ENCODE measurements around the gene GSC. TPM values are rescaled to one million over a fixed set of nuclear protein-coding genes. Genes with fewer than 3 reads are reported as not detected.
"Not testable (repeated sequence)": the region's sequence is repeated elsewhere in the genome, so short reads cannot be mapped to it uniquely, and the experiment has no call there.

GSC gene
- total RNA-seq, 1 donor from 2014 or later, result 1.1 TPM

DNA sequence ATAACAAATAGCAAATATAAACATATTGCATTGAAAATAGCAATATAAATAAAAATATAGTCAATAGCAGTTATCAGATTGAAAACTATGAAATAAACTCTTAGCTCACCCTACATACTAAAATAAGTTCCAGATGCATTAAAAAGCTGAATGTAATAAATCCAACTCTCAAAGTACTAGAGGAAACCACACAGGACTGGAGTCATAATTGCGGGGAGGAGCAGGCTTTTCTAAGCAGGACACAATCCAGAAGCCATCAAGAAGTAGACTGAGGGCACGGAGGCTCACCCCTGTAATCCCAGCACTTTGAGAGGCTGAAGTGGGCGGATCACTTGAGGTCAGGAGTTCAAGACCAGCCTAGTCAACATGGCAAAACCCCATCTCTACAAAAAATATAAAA lies 22.2 kb downstream of the GSC start:
- no peak for TF ChIP-seq EZH2 (IDR thresholded peaks at IDR 0.05)
- TF ChIP-seq, protein P1, sequence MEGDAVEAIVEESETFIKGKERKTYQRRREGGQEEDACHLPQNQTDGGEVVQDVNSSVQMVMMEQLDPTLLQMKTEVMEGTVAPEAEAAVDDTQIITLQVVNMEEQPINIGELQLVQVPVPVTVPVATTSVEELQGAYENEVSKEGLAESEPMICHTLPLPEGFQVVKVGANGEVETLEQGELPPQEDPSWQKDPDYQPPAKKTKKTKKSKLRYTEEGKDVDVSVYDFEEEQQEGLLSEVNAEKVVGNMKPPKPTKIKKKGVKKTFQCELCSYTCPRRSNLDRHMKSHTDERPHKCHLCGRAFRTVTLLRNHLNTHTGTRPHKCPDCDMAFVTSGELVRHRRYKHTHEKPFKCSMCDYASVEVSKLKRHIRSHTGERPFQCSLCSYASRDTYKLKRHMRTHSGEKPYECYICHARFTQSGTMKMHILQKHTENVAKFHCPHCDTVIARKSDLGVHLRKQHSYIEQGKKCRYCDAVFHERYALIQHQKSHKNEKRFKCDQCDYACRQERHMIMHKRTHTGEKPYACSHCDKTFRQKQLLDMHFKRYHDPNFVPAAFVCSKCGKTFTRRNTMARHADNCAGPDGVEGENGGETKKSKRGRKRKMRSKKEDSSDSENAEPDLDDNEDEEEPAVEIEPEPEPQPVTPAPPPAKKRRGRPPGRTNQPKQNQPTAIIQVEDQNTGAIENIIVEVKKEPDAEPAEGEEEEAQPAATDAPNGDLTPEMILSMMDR (IDR thresholded peaks at IDR 0.05), result no peak
- TF ChIP-seq EZH2phosphoT487 (IDR thresholded peaks at IDR 0.05), result no peak
- no peaks in the 10 kb centered on the region for H3K36me3 ChIP-seq
- H3K36me3 Mint-ChIP-seq, result no peaks in the 10 kb centered on the region
- peaks cover 28% of the 10 kb centered on the region for H3F3A ChIP-seq (ENCODE audit: low read depth)
- H3K4me3 Mint-ChIP-seq, result no peak overlapping the region
- no peak overlapping the region for H3K4me3 ChIP-seq
- no peak for DNase-seq (ENCODE audit: low spot score)
- H3K4me1 ChIP-seq, result peaks cover 35% of the 10 kb centered on the region
- peaks cover 6% of the 10 kb centered on the region for H3K27me3 Mint-ChIP-seq (ENCODE audit: insufficient read depth, low read depth)
- H3K27ac ChIP-seq, result no peak overlapping the region
- no peak overlapping the region for H3K9ac ChIP-seq
- no peaks in the 10 kb centered on the region for H4K20me1 ChIP-seq (ENCODE audit: low read depth)
- no peak overlapping the region for H2AFZ ChIP-seq (replicated peaks)
- no peak overlapping the region for H3K27ac Mint-ChIP-seq
- H3K4me1 Mint-ChIP-seq, result peaks cover 6% of the 10 kb centered on the region
- H3K9me3 Mint-ChIP-seq, result no peaks in the 10 kb centered on the region
- no peaks in the 10 kb centered on the region for H3K27me3 ChIP-seq
- H3K79me2 ChIP-seq (ENCODE audit: low read depth), result no peaks in the 10 kb centered on the region
- no peaks in the 10 kb centered on the region for H3K9me3 ChIP-seq (ENCODE audit: low read depth)
- no peak overlapping the region for H3K4me2 ChIP-seq

DNA sequence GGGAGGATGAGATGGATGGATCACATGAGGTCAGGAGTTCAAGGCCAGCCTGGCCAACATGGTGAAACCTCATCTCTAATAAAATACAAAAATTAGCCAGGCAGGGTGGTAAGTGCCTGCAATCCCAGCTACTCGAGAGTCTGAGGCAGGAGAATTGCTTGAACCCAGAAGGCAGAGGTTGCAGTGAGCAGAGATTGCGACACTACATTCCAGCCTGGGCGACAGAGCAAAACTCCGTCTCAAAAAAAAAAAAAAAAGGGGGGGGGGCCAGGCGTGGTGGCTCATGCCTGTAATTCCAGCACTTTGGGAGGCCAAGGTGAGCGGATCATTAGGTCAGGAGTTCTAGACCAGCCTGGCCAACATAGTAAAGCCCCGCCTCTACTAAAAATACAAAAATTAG lies 22.8 kb downstream of the GSC start:
- H2AFZ ChIP-seq (replicated peaks); H3K4me2 ChIP-seq; H3K36me3 ChIP-seq; H3K27ac Mint-ChIP-seq; H3K9me3 ChIP-seq (ENCODE audit: low read depth); H3K9me3 Mint-ChIP-seq; H4K20me1 ChIP-seq (ENCODE audit: low read depth); H3K27me3 Mint-ChIP-seq (ENCODE audit: insufficient read depth, low read depth); DNase-seq (ENCODE audit: low spot score); H3K9ac ChIP-seq; H3K79me2 ChIP-seq (ENCODE audit: low read depth); H3K27ac ChIP-seq; H3K36me3 Mint-ChIP-seq; H3K4me3 ChIP-seq; H3K4me3 Mint-ChIP-seq; H3K4me1 Mint-ChIP-seq; H3K27me3 ChIP-seq: not testable (repeated sequence)
- Histone ChIP-seq H3K4me1 (peaks cover 31% of the 10 kb centered on the region), H3F3A (ENCODE audit: low read depth) (peaks cover 25% of the 10 kb centered on the region)

DNA sequence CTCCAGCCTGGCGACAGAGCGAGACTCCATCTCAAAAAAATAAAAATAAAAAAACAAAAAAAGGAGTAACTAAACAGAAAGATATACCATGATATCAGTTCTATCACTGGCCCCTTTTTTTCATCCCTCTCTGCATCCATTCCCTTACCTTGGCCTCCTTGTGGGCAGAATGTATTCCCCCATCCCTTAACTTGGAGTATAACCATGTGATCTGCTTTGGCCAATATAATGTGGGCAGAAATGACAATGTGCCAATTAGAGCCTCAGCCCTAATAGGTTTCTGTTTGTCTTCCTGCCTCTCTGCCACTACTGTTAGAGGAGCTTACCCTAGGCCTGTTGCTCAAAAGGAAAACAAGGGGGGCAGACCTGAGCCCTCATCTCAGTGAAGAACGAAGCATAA lies 23.8 kb downstream of the GSC start:
- Mint-ChIP-seq H3K27ac (no peak overlapping the region), H3K36me3 (no peaks in the 10 kb centered on the region), H3K9me3 (no peaks in the 10 kb centered on the region), H3K27me3 (ENCODE audit: insufficient read depth, low read depth) (peaks cover 8% of the 10 kb centered on the region), H3K4me1 (peaks cover 3% of the 10 kb centered on the region), H3K4me3 (no peak overlapping the region)
- H3K79me2 ChIP-seq (ENCODE audit: low read depth), result no peaks in the 10 kb centered on the region
- no peaks in the 10 kb centered on the region for H3K27me3 ChIP-seq
- no peak overlapping the region for H3K9ac ChIP-seq
- no peaks in the 10 kb centered on the region for H4K20me1 ChIP-seq (ENCODE audit: low read depth)
- H3K4me1 ChIP-seq, result peaks cover 26% of the 10 kb centered on the region
- H3K9me3 ChIP-seq (ENCODE audit: low read depth), result no peaks in the 10 kb centered on the region
- H3K4me3 ChIP-seq, result no peak overlapping the region
- TF ChIP-seq EZH2 (IDR thresholded peaks at IDR 0.05), result no peak
- TF ChIP-seq, protein P1 (IDR thresholded peaks at IDR 0.05), result no peak
- TF ChIP-seq EZH2phosphoT487 (IDR thresholded peaks at IDR 0.05), result no peak
- no peak overlapping the region for H3K27ac ChIP-seq
- H3K36me3 ChIP-seq, result no peaks in the 10 kb centered on the region
- no peak overlapping the region for H3K4me2 ChIP-seq
- peaks cover 25% of the 10 kb centered on the region for H3F3A ChIP-seq (ENCODE audit: low read depth)
- no peak for DNase-seq (ENCODE audit: low spot score)
- H2AFZ ChIP-seq (replicated peaks), result no peak overlapping the region

DNA sequence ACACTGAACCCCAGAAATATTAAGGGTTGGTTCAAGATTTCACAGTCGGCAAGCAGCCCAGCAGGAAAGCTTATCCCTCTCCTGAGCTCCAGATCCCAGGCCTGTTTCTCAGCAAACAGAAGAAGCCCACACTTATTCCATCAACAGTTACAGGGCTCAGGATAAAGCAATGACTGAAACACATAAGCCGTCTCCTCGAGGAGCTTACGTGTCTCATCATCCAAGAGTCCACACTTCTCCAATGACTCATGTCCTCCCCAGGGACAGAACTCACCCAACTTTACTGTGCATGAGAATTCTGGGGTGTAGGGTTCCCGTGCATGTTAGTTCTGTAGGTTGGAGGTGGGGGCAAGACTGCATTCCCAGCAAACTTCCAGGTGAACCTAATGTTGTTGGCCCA lies 31.2 kb downstream of the GSC start:
- H3K9me3 ChIP-seq (ENCODE audit: low read depth), result no peaks in the 10 kb centered on the region
- H3K79me2 ChIP-seq (ENCODE audit: low read depth), result no peaks in the 10 kb centered on the region
- H3F3A ChIP-seq (ENCODE audit: low read depth), result no peaks in the 10 kb centered on the region
- H3K27me3 Mint-ChIP-seq (ENCODE audit: insufficient read depth, low read depth), result peaks cover 10% of the 10 kb centered on the region
- no peaks in the 10 kb centered on the region for H4K20me1 ChIP-seq (ENCODE audit: low read depth)
- no peaks in the 10 kb centered on the region for H3K27me3 ChIP-seq
- no peak overlapping the region for H3K4me3 Mint-ChIP-seq
- no peak overlapping the region for H3K9ac ChIP-seq
- H3K36me3 Mint-ChIP-seq, result no peaks in the 10 kb centered on the region
- H3K4me3 ChIP-seq, result no peak overlapping the region
- TF ChIP-seq EZH2phosphoT487 (IDR thresholded peaks at IDR 0.05), result no peak
- no peak for TF ChIP-seq EZH2 (IDR thresholded peaks at IDR 0.05)
- TF ChIP-seq, protein P1 (IDR thresholded peaks at IDR 0.05), result no peak
- peaks cover 2% of the 10 kb centered on the region for H3K9me3 Mint-ChIP-seq
- H3K27ac ChIP-seq, result no peak overlapping the region
- no peaks in the 10 kb centered on the region for H3K36me3 ChIP-seq
- DNase-seq (ENCODE audit: low spot score), result no peak
- no peak overlapping the region for H2AFZ ChIP-seq (replicated peaks)
- no peak overlapping the region for H3K4me2 ChIP-seq
- no peak overlapping the region for H3K27ac Mint-ChIP-seq
- no peaks in the 10 kb centered on the region for H3K4me1 ChIP-seq
- H3K4me1 Mint-ChIP-seq, result no peaks in the 10 kb centered on the region

Data from neural progenitor cell (in vitro differentiated cells).